HEK293 (cell line): ENCODE measurements around the gene CCDC9.
A peak's percentile ranks its signal among the peaks of the same experiment; 100 is the strongest.

Experiments
- BCL11A ChIP-seq: fragments of 450-650 bp; formaldehyde crosslinking; IDR thresholded peaks from 2 replicates; pipeline ENCODE4 v1.5.1; 2016; ENCODE audit warnings: low read depth, missing biosample characterization, missing genetic modification characterization
- BCL11B ChIP-seq: fragments of 450-650 bp; formaldehyde crosslinking; IDR thresholded peaks from 2 replicates; pipeline ENCODE4 v1.5.1; 2016; ENCODE audit warnings: low read depth, missing biosample characterization, missing genetic modification characterization
- GFI1B ChIP-seq: fragments of 450-650 bp; formaldehyde crosslinking; IDR thresholded peaks from 2 replicates; pipeline ENCODE4 v1.5.1; 2016; ENCODE audit warnings: missing biosample characterization, missing genetic modification characterization
- KLF1 ChIP-seq: fragments of 450-650 bp; formaldehyde crosslinking; IDR thresholded peaks from 2 replicates; pipeline ENCODE4 v1.5.1; 2016; ENCODE audit warnings: missing biosample characterization, missing genetic modification characterization
- KLF7 ChIP-seq: fragments of 450-650 bp; formaldehyde crosslinking; IDR thresholded peaks from 2 replicates; pipeline ENCODE4 v1.5.1; 2016; ENCODE audit warnings: missing biosample characterization, missing genetic modification characterization, borderline replicate concordance
- KLF9 ChIP-seq: fragments of 450-650 bp; formaldehyde crosslinking; IDR thresholded peaks from 2 replicates; pipeline ENCODE4 v1.5.1; 2016; ENCODE audit warnings: missing biosample characterization, missing genetic modification characterization, low read depth
- PRDM4 ChIP-seq: fragments of 450-650 bp; formaldehyde crosslinking; IDR thresholded peaks from 2 replicates; pipeline ENCODE4 v1.5.1; 2017; ENCODE audit warnings: missing biosample characterization, missing genetic modification characterization
- REPIN1 ChIP-seq: fragments of 450-650 bp; formaldehyde crosslinking; IDR thresholded peaks from 2 replicates; pipeline ENCODE4 v1.5.1; 2017; ENCODE audit warnings: missing biosample characterization, missing genetic modification characterization, low read depth
- SCRT1 ChIP-seq: fragments of 450-650 bp; formaldehyde crosslinking; IDR thresholded peaks from 2 replicates; pipeline ENCODE4 v1.5.1; 2016; ENCODE audit warnings: missing biosample characterization, missing genetic modification characterization, borderline replicate concordance
- SP3 ChIP-seq: fragments of 450-650 bp; formaldehyde crosslinking; IDR thresholded peaks from 2 replicates; pipeline ENCODE4 v1.5.1; 2016; ENCODE audit warnings: missing biosample characterization, missing genetic modification characterization
- ZNF19 ChIP-seq: fragments of 450-650 bp; formaldehyde crosslinking; IDR thresholded peaks from 2 replicates; pipeline ENCODE4; 2016; ENCODE audit warnings: missing biosample characterization, missing genetic modification characterization, low read depth
- ZNF214 ChIP-seq: fragments of 450-650 bp; formaldehyde crosslinking; IDR thresholded peaks from 2 replicates; pipeline ENCODE4 v1.5.1; 2017; ENCODE audit warnings: missing biosample characterization, mild to moderate bottlenecking, missing genetic modification characterization, borderline replicate concordance
- ZNF221 ChIP-seq: fragments of 450-650 bp; formaldehyde crosslinking; IDR thresholded peaks from 2 replicates; pipeline ENCODE4 v1.5.1; 2017; ENCODE audit warnings: missing biosample characterization, missing genetic modification characterization, borderline replicate concordance
- ZNF335 ChIP-seq: fragments of 450-650 bp; formaldehyde crosslinking; conservative IDR thresholded peaks from 2 replicates; pipeline ENCODE4 v1.5.1; 2016; ENCODE audit warnings: missing biosample characterization, missing genetic modification characterization
- ZNF366 ChIP-seq: fragments of 450-650 bp; formaldehyde crosslinking; conservative IDR thresholded peaks from 2 replicates; pipeline ENCODE4 v1.5.1; 2016; ENCODE audit warnings: missing biosample characterization, missing genetic modification characterization
- ZNF394 ChIP-seq: fragments of 450-650 bp; formaldehyde crosslinking; IDR thresholded peaks from 2 replicates; pipeline ENCODE4 v1.5.1; 2016; ENCODE audit warnings: missing biosample characterization, missing genetic modification characterization, mild to moderate bottlenecking, moderate library complexity, borderline replicate concordance
- ZNF404 ChIP-seq: fragments of 450-650 bp; formaldehyde crosslinking; IDR thresholded peaks from 2 replicates; pipeline ENCODE4 v1.5.1; 2017; ENCODE audit warnings: missing biosample characterization, missing genetic modification characterization
- ZNF473 ChIP-seq: fragments of 450-650 bp; formaldehyde crosslinking; IDR thresholded peaks from 2 replicates; pipeline ENCODE4 v1.5.1; 2017; ENCODE audit warnings: missing biosample characterization, missing genetic modification characterization
- ZNF48 ChIP-seq: fragments of 450-650 bp; formaldehyde crosslinking; IDR thresholded peaks from 2 replicates; pipeline ENCODE4 v1.5.1; 2016; ENCODE audit warnings: missing biosample characterization, missing genetic modification characterization
- ZNF596 ChIP-seq: fragments of 450-650 bp; IDR thresholded peaks from 2 replicates; pipeline ENCODE4 v1.5.0; 2018; ENCODE audit warnings: missing biosample characterization, mild to moderate bottlenecking, missing genetic modification characterization, moderate library complexity
- ZNF660 ChIP-seq: fragments of 450-650 bp; IDR thresholded peaks from 2 replicates; pipeline ENCODE4 v1.5.1; 2018; ENCODE audit warnings: missing biosample characterization, mild to moderate bottlenecking, missing genetic modification characterization
- TF ChIP-seq, protein P1 (sequence below): sonication (generic); formaldehyde crosslinking; IDR thresholded peaks from 2 replicates; pipeline ENCODE4 v1.8.1; 2022; ENCODE audit warnings: mild to moderate bottlenecking, moderate library complexity, missing genetic modification reagents
- TF ChIP-seq, protein P2 (sequence below): fragments of 450-650 bp; formaldehyde crosslinking; IDR thresholded peaks from 2 replicates; pipeline ENCODE4 v1.5.1; 2016; ENCODE audit warnings: missing biosample characterization, missing genetic modification characterization
- TF ChIP-seq, protein P3 (sequence below): fragments of 450-650 bp; formaldehyde crosslinking; IDR thresholded peaks from 2 replicates; pipeline ENCODE4 v1.5.1; 2016; ENCODE audit warnings: missing biosample characterization, missing genetic modification characterization
- TF ChIP-seq, protein P4 (sequence below): fragments of 450-650 bp; formaldehyde crosslinking; IDR thresholded peaks from 2 replicates; pipeline ENCODE4 v1.5.1; 2016; ENCODE audit warnings: missing biosample characterization, missing genetic modification characterization

CCDC9 gene

GRCh38 chr19:47243776-47244547 is 12.4 kb upstream of the CCDC9 start (continued):
- 0 out of 2 replicates have a peak, but pooled peaks have one; percentile 81 for TF ChIP-seq ZNF48 (tag by site-specific recombination)
- TF ChIP-seq, protein P1, sequence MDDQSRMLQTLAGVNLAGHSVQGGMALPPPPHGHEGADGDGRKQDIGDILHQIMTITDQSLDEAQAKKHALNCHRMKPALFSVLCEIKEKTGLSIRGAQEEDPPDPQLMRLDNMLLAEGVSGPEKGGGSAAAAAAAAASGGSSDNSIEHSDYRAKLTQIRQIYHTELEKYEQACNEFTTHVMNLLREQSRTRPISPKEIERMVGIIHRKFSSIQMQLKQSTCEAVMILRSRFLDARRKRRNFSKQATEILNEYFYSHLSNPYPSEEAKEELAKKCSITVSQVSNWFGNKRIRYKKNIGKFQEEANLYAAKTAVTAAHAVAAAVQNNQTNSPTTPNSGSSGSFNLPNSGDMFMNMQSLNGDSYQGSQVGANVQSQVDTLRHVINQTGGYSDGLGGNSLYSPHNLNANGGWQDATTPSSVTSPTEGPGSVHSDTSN (CRISPR knock-in tag): no peak
- no peak for TF ChIP-seq ZNF596
- TF ChIP-seq ZNF366 (tag by site-specific recombination): peak; percentile 95
- peak; percentile 83 for TF ChIP-seq PRDM4 (tag by site-specific recombination)
- peak; percentile 80 for TF ChIP-seq KLF7 (tag by site-specific recombination)
- TF ChIP-seq REPIN1 (tag by site-specific recombination): 0 out of 2 replicates have a peak, but pooled peaks have one; percentile 50
- TF ChIP-seq ZNF404 (tag by site-specific recombination): peak; percentile 53
- peak; percentile 79 for TF ChIP-seq SP3
- TF ChIP-seq GFI1B: peak; percentile 45; the same call in 1 of the 2 replicates
- TF ChIP-seq BCL11A (tag by site-specific recombination): peak; percentile 91
- TF ChIP-seq ZNF19 (tag by site-specific recombination): no peak
- peak; percentile 11; the same call in 1 of the 2 replicates for TF ChIP-seq SCRT1 (tag by site-specific recombination)
- no peak for TF ChIP-seq ZNF214 (tag by site-specific recombination)
- peak; percentile 98 for TF ChIP-seq ZNF660 (tag by site-specific recombination)
- TF ChIP-seq, protein P2, sequence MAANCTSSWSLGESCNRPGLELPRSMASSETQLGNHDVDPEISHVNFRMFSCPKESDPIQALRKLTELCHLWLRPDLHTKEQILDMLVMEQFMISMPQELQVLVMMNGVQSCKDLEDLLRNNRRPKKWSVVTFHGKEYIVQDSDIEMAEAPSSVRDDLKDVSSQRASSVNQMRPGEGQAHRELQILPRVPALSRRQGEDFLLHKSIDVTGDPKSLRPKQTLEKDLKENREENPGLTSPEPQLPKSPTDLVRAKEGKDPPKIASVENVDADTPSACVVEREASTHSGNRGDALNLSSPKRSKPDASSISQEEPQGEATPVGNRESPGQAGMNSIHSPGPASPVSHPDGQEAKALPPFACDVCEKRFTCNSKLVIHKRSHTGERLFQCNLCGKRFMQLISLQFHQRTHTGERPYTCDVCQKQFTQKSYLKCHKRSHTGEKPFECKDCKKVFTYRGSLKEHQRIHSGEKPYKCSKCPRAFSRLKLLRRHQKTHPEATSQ (tag by site-specific recombination): 0 out of 2 replicates have a peak, but pooled peaks have one; percentile 21
- peak; percentile 50; the same call in 1 of the 2 replicates for TF ChIP-seq ZNF221 (tag by site-specific recombination)
- TF ChIP-seq, protein P3, sequence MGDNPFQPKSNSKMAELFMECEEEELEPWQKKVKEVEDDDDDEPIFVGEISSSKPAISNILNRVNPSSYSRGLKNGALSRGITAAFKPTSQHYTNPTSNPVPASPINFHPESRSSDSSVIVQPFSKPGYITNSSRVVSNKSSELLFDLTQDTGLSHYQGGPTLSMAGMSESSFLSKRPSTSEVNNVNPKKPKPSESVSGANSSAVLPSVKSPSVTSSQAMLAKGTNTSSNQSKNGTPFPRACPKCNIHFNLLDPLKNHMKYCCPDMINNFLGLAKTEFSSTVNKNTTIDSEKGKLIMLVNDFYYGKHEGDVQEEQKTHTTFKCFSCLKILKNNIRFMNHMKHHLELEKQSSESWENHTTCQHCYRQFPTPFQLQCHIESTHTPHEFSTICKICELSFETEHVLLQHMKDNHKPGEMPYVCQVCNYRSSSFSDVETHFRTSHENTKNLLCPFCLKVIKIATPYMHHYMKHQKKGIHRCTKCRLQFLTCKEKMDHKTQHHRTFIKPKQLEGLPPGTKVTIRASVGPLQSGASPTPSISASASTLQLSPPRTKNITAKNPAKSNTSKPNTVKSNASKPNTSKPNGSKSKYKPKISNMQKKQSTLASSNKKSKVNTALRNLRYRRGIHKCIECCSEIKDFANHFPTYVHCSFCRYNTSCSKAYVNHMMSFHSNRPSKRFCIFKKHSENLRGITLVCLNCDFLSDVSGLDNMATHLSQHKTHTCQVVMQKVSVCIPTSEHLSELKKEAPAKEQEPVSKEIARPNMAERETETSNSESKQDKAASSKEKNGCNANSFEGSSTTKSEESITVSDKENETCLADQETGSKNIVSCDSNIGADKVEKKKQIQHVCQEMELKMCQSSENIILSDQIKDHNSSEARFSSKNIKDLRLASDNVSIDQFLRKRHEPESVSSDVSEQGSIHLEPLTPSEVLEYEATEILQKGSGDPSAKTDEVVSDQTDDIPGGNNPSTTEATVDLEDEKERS (tag by site-specific recombination): peak; percentile 97
- TF ChIP-seq BCL11B (tag by site-specific recombination): peak; percentile 90
- peak; percentile 84 for TF ChIP-seq KLF9 (tag by site-specific recombination)
- TF ChIP-seq ZNF394 (tag by site-specific recombination): peak; percentile 69; the same call in 1 of the 2 replicates
- peak; percentile 96 for TF ChIP-seq ZNF335 (tag by site-specific recombination)
- TF ChIP-seq KLF1 (tag by site-specific recombination): peak; percentile 85
- TF ChIP-seq ZNF473: no peak
- TF ChIP-seq, protein P4, sequence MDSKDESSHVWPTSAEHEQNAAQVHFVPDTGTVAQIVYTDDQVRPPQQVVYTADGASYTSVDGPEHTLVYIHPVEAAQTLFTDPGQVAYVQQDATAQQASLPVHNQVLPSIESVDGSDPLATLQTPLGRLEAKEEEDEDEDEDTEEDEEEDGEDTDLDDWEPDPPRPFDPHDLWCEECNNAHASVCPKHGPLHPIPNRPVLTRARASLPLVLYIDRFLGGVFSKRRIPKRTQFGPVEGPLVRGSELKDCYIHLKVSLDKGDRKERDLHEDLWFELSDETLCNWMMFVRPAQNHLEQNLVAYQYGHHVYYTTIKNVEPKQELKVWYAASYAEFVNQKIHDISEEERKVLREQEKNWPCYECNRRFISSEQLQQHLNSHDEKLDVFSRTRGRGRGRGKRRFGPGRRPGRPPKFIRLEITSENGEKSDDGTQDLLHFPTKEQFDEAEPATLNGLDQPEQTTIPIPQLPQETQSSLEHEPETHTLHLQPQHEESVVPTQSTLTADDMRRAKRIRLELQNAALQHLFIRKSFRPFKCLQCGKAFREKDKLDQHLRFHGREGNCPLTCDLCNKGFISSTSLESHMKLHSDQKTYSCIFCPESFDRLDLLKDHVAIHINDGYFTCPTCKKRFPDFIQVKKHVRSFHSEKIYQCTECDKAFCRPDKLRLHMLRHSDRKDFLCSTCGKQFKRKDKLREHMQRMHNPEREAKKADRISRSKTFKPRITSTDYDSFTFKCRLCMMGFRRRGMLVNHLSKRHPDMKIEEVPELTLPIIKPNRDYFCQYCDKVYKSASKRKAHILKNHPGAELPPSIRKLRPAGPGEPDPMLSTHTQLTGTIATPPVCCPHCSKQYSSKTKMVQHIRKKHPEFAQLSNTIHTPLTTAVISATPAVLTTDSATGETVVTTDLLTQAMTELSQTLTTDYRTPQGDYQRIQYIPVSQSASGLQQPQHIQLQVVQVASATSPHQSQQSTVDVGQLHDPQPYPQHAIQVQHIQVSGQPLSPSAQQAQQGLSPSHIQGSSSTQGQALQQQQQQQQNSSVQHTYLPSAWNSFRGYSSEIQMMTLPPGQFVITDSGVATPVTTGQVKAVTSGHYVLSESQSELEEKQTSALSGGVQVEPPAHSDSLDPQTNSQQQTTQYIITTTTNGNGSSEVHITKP (tag by site-specific recombination): peak; percentile 62
